ENCODE measurements around the gene LACTBL1.

Gene LACTBL1

GRCh38 chr1:22919341-22920025 lies 53.2 kb downstream of the LACTBL1 start:
- no peaks in the 10 kb centered on the region for H3K27me3 ChIP-seq (ENCODE audit: low read length)
- no peak overlapping the region for H3K4me3 ChIP-seq (ENCODE audit: insufficient read depth, low read length, poor library complexity, severe bottlenecking)
- H3F3A ChIP-seq (ENCODE audit: insufficient read depth) = no peaks in the 10 kb centered on the region
- H3K9ac ChIP-seq (ENCODE audit: low read length) = no peak overlapping the region
- no peaks in the 10 kb centered on the region for H3K79me2 ChIP-seq (ENCODE audit: insufficient read depth, low read length)
- H4K20me1 ChIP-seq (ENCODE audit: low read depth, low read length) = no peaks in the 10 kb centered on the region
- no peaks in the 10 kb centered on the region for H3K9me2 ChIP-seq (replicated peaks; ENCODE audit: insufficient read depth, low read length)
- H3K9me3 ChIP-seq (ENCODE audit: insufficient read depth, low read length) = no peaks in the 10 kb centered on the region
- no peak for TF ChIP-seq CTCF (IDR thresholded peaks at IDR 0.05; ENCODE audit: insufficient read depth, low read length, poor library complexity, severe bottlenecking)
- no peak for TF ChIP-seq EZH2phosphoT487 (conservative IDR thresholded peaks at IDR 0.05; ENCODE audit: low read length)
- no peak overlapping the region for H3K4me2 ChIP-seq (ENCODE audit: low read depth, low read length, poor library complexity, severe bottlenecking)
- H3K27ac ChIP-seq (ENCODE audit: low read depth, low read length) = no peak overlapping the region
- no peaks in the 10 kb centered on the region for H3K36me3 ChIP-seq (ENCODE audit: low read length)
- H2AFZ ChIP-seq (ENCODE audit: low read depth, low read length, severe bottlenecking) = no peak overlapping the region

- Histone ChIP-seq H3K4me2 (ENCODE audit: low read depth, low read length, poor library complexity, severe bottlenecking) (no peak overlapping the region), H3F3A (ENCODE audit: insufficient read depth) (no peaks in the 10 kb centered on the region), H3K4me3 (ENCODE audit: insufficient read depth, low read length, poor library complexity, severe bottlenecking) (no peak overlapping the region), H3K9me2 (replicated peaks; ENCODE audit: insufficient read depth, low read length) (no peaks in the 10 kb centered on the region), H3K9me3 (ENCODE audit: insufficient read depth, low read length) (no peaks in the 10 kb centered on the region), H4K20me1 (ENCODE audit: low read depth, low read length) (no peaks in the 10 kb centered on the region), H3K27me3 (ENCODE audit: low read length) (no peaks in the 10 kb centered on the region), H3K27ac (ENCODE audit: low read depth, low read length) (no peak overlapping the region), H3K79me2 (ENCODE audit: insufficient read depth, low read length) (no peaks in the 10 kb centered on the region), H2AFZ (ENCODE audit: low read depth, low read length, severe bottlenecking) (no peak overlapping the region), H3K36me3 (ENCODE audit: low read length) (no peaks in the 10 kb centered on the region), H3K9ac (ENCODE audit: low read length) (no peak overlapping the region)
- TF ChIP-seq EZH2phosphoT487 (conservative IDR thresholded peaks at IDR 0.05; ENCODE audit: low read length) (no peak), CTCF (IDR thresholded peaks at IDR 0.05; ENCODE audit: insufficient read depth, low read length, poor library complexity, severe bottlenecking) (no peak)
These were observed 54.0 kb downstream of the LACTBL1 start for GRCh38 chr1:22918644-22919043.

- H3K79me2 ChIP-seq (ENCODE audit: insufficient read depth, low read length) = no peaks in the 10 kb centered on the region
- no peak overlapping the region for H3K9ac ChIP-seq (ENCODE audit: low read length)
- no peaks in the 10 kb centered on the region for H3K36me3 ChIP-seq (ENCODE audit: low read length)
- no peaks in the 10 kb centered on the region for H3F3A ChIP-seq (ENCODE audit: insufficient read depth)
- no peaks in the 10 kb centered on the region for H3K9me2 ChIP-seq (replicated peaks; ENCODE audit: insufficient read depth, low read length)
- TF ChIP-seq CTCF (IDR thresholded peaks at IDR 0.05; ENCODE audit: insufficient read depth, low read length, poor library complexity, severe bottlenecking) = no peak
- no peak for TF ChIP-seq EZH2phosphoT487 (conservative IDR thresholded peaks at IDR 0.05; ENCODE audit: low read length)
- H3K27me3 ChIP-seq (ENCODE audit: low read length) = no peaks in the 10 kb centered on the region
- H2AFZ ChIP-seq (ENCODE audit: low read depth, low read length, severe bottlenecking) = no peak overlapping the region
- no peaks in the 10 kb centered on the region for H3K9me3 ChIP-seq (ENCODE audit: insufficient read depth, low read length)
- H3K4me3 ChIP-seq (ENCODE audit: insufficient read depth, low read length, poor library complexity, severe bottlenecking) = no peak overlapping the region
- H4K20me1 ChIP-seq (ENCODE audit: low read depth, low read length) = no peaks in the 10 kb centered on the region
- no peak overlapping the region for H3K4me2 ChIP-seq (ENCODE audit: low read depth, low read length, poor library complexity, severe bottlenecking)
- no peak overlapping the region for H3K27ac ChIP-seq (ENCODE audit: low read depth, low read length)
These were observed 54.7 kb downstream of the LACTBL1 start for GRCh38 chr1:22917989-22918388.

Data from SU-DHL-6 (cell line).